ENCODE data around the gene LBX2.
"Not testable (repeated sequence)": the region's sequence is repeated elsewhere in the genome, so short reads cannot be mapped to it uniquely, and the experiment has no call there.

The LBX2 gene

GRCh38 chr2:74481961-74482800 lies 17.2 kb downstream of the LBX2 start:
- peak; percentile 28 for DNase-seq

- no peak for DNase-seq
Observed at GRCh38 chr2:74481431-74481830, 18.0 kb downstream of the LBX2 start.

GRCh38 chr2:74474899-74475298 lies 24.5 kb downstream of the LBX2 start:
- DNase-seq: no peak

GRCh38 chr2:74474481-74474880 lies 24.9 kb downstream of the LBX2 start:
- DNase-seq: no peak

GRCh38 chr2:74472945-74473258 lies 26.5 kb downstream of the LBX2 start:
- DNase-seq: no peak

GRCh38 chr2:74472086-74472944 lies 27.1 kb downstream of the LBX2 start, which contains the start of gene MRPL53:
Gene MRPL53 (minus strand): TSS chr2:74472680. CDS start chr2:74472660, 20 bp downstream.
- DNase-seq: peak; percentile 91

GRCh38 chr2:74471332-74472065 lies 27.9 kb downstream of the LBX2 start:
- no peak for DNase-seq

- not testable (repeated sequence) for DNase-seq
Observed at GRCh38 chr2:74470742-74471141, 28.7 kb downstream of the LBX2 start.

GRCh38 chr2:74464406-74464805 lies 35.0 kb downstream of the LBX2 start:
- DNase-seq: no peak

GRCh38 chr2:74462786-74463105 lies 36.7 kb downstream of the LBX2 start:
- DNase-seq: no peak

- no peak for DNase-seq
Observed at GRCh38 chr2:74462054-74462785, 37.2 kb downstream of the LBX2 start.

- no peak for DNase-seq
Observed at GRCh38 chr2:74461187-74462053, 38.0 kb downstream of the LBX2 start.

- DNase-seq: not testable (repeated sequence)
Observed at GRCh38 chr2:74460187-74460586, 39.2 kb downstream of the LBX2 start.

GRCh38 chr2:74459503-74460118 lies 39.8 kb downstream of the LBX2 start:
- DNase-seq: not testable (repeated sequence)

- DNase-seq: no peak
Observed at GRCh38 chr2:74458938-74459363, 40.5 kb downstream of the LBX2 start.

- peak; percentile 100 for DNase-seq
Observed at GRCh38 chr2:74458132-74458937, 41.1 kb downstream of the LBX2 start, which contains the start of gene WBP1. Gene WBP1 (plus strand): TSS chr2:74458438. CDS start chr2:74458603, 165 bp downstream.

- DNase-seq: no peak
Observed at GRCh38 chr2:74457549-74458131, 41.8 kb downstream of the LBX2 start.

- no peak for DNase-seq
Observed at GRCh38 chr2:74457129-74457548, 42.3 kb downstream of the LBX2 start.

GRCh38 chr2:74454654-74455511 lies 44.5 kb downstream of the LBX2 start, which contains the start of gene INO80B:
Gene INO80B (plus strand): TSS chr2:74455087. CDS start chr2:74455117, 30 bp downstream.
- peak; percentile 87 for DNase-seq
